Esophagus squamous epithelium (tissue), 5 donors: ENCODE results near the gene TTC17. TPM values are rescaled to one million over a fixed set of nuclear protein-coding genes. Genes with fewer than 3 reads are reported as not detected.

Experiments
- DNase-seq: peaks from one replicate; lab custom pipeline; 2025; lab: John Stamatoyannopoulos, UW
- H3K27ac ChIP-seq, 4 donors: fragments of 200-600 bp; sonication (generic); one replicate each; pipeline ENCODE4 v1.5.1; 2016 to 2019; ENCODE audit warnings: mild to moderate bottlenecking in 1 of 4
- H3K27me3 ChIP-seq, 4 donors: fragments of 200-600 bp; sonication (generic); 1 replicate in 3 of 4; 2 replicates in 1 of 4; pipeline versions ENCODE4 v1.5.1 to v1.6.0; 2017 to 2021; ENCODE audit warnings: antibody characterized with exemption in 1 of 4
- H3K36me3 ChIP-seq, 3 donors: fragments of 200-600 bp; sonication (generic); one replicate each; pipeline ENCODE4 v1.5.1; 2016 to 2019
- H3K4me1 ChIP-seq, 3 donors: fragments of 200-600 bp; sonication (generic); one replicate each; pipeline ENCODE4 v1.5.1; 2017 to 2019
- H3K4me3 ChIP-seq, 4 donors: fragments of 200-600 bp; sonication (generic); 1 replicate in 3 of 4; 2 replicates in 1 of 4; pipeline ENCODE4 v1.5.1; 2016 to 2019; ENCODE audit warnings: mild to moderate bottlenecking in 2 of 4, moderate library complexity in 1 of 4
- H3K9me3 ChIP-seq, 3 donors: fragments of 200-600 bp; sonication (generic); one replicate each; pipeline ENCODE4 v1.5.1; 2016 to 2019
- POLR2A ChIP-seq, 4 donors: fragments of 450-650 bp; IDR thresholded peaks; one replicate each; pipeline ENCODE4 v1.6.1; 2017; ENCODE audit warnings: antibody characterized with exemption in 4 of 4, mild to moderate bottlenecking in 4 of 4, moderate library complexity in 3 of 4
- WGBS, 2 donors: methylation state at CpG; one replicate each; pipeline ENCODE4 v1.1.5; 2018; 5-methylcytosine and 5-hydroxymethylcytosine counted together
- intact Hi-C: fragments of 100-400 bp; cut with DNase I; formaldehyde crosslinking; loops from one replicate; pipeline ENCODE4 v1.15.0; 2022
- total RNA-seq, 4 donors: library from RNA; depleted of rRNA; stranded (reverse); fragments of >200 nt; gene quantifications; one replicate each; pipeline ENCODE4 v1.1.0, GENCODE V29; 2016
- TF ChIP-seq, protein P1 (sequence below), 6 experiments: fragments of 450-650 bp in 4 of 6; fragments of 200-600 bp in 2 of 6; sonication (generic) in 2 of 6; IDR thresholded peaks; one replicate each; pipeline ENCODE4 v1.5.1; 2016 to 2019; ENCODE audit warnings: antibody characterized with exemption in 6 of 6, mild to moderate bottlenecking in 4 of 6, moderate library complexity in 4 of 6
- donor health status: DM: yes; HTN: yes; CAD: no.

TTC17 gene
- total RNA-seq, 4 donors from 2014 or later: 37.5 to 106 (median 55.9) TPM

DNA sequence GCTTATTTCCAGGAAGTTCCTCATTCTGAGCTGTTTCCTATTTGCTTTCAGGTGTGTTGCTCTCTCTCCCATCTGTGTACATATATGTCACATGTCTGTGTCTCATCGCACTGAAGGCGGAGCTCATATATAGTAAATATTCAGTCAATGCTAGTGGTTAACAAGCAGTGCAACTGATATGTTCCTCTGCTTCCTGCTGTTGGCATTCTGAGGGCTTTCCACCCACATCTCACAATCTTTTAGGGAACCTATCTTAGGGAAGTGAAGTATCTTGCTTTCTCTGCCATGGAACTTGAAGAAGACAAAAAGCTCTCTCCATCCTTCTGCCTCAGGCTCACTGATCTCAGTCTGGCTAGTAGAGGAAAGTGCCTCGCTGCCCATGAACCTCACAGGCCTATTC lies 139.8 kb downstream of the TTC17 start:
- Histone ChIP-seq H3K27me3 (no peaks in the 10 kb centered on the region), H3K27ac (no peak overlapping the region), H3K4me1 (no peaks in the 10 kb centered on the region), H3K9me3 (no peaks in the 10 kb centered on the region), H3K36me3 (peaks cover 0 to 24% (median 0%) of the 10 kb centered on the region in 3 donors), H3K4me3 (no peak overlapping the region)
- intact Hi-C loops: no loop called here
- TF ChIP-seq POLR2A (IDR thresholded peaks at IDR 0.05): no peak
- TF ChIP-seq, protein P1, sequence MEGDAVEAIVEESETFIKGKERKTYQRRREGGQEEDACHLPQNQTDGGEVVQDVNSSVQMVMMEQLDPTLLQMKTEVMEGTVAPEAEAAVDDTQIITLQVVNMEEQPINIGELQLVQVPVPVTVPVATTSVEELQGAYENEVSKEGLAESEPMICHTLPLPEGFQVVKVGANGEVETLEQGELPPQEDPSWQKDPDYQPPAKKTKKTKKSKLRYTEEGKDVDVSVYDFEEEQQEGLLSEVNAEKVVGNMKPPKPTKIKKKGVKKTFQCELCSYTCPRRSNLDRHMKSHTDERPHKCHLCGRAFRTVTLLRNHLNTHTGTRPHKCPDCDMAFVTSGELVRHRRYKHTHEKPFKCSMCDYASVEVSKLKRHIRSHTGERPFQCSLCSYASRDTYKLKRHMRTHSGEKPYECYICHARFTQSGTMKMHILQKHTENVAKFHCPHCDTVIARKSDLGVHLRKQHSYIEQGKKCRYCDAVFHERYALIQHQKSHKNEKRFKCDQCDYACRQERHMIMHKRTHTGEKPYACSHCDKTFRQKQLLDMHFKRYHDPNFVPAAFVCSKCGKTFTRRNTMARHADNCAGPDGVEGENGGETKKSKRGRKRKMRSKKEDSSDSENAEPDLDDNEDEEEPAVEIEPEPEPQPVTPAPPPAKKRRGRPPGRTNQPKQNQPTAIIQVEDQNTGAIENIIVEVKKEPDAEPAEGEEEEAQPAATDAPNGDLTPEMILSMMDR (IDR thresholded peaks at IDR 0.05): no peak
- DNase-seq: no peak
- WGBS, 2 donors: 75 to 84% methylated on average over 3 of the region's 3 CpGs

DNA sequence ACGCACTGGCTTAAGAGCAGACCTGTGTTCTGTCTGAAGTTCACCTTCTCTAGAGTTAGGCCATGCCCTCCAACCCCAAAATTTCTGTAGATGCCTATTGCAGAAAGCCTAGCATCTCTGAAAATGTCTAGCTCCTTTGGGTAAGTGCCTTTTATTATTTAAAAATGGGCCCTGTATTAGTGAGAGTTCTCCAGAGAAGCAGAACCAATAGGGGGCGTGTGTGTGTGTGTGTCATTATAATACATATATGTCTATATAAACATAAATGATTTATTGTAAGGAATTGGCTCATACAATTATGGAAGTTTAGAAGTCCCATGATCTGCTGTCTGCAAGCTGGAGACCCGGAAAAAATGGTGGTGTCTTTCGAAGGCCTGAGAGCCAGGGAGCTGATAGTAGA lies 144.7 kb downstream of the TTC17 start:
- no peaks in the 10 kb centered on the region for H3K36me3 ChIP-seq
- H3K4me1 ChIP-seq: no peaks in the 10 kb centered on the region
- no peak overlapping the region for H3K27ac ChIP-seq
- H3K4me3 ChIP-seq: no peak overlapping the region
- DNase-seq: no peak
- H3K27me3 ChIP-seq: no peaks in the 10 kb centered on the region
- no peak for TF ChIP-seq POLR2A (IDR thresholded peaks at IDR 0.05)
- TF ChIP-seq, protein P1 (IDR thresholded peaks at IDR 0.05): no peak
- no peaks in the 10 kb centered on the region for H3K9me3 ChIP-seq
- intact Hi-C loops: no loop called here
- whole genome bisulfite sequencing, 2 donors: 61 to 71% methylated on average over 4 of the region's 4 CpGs

DNA sequence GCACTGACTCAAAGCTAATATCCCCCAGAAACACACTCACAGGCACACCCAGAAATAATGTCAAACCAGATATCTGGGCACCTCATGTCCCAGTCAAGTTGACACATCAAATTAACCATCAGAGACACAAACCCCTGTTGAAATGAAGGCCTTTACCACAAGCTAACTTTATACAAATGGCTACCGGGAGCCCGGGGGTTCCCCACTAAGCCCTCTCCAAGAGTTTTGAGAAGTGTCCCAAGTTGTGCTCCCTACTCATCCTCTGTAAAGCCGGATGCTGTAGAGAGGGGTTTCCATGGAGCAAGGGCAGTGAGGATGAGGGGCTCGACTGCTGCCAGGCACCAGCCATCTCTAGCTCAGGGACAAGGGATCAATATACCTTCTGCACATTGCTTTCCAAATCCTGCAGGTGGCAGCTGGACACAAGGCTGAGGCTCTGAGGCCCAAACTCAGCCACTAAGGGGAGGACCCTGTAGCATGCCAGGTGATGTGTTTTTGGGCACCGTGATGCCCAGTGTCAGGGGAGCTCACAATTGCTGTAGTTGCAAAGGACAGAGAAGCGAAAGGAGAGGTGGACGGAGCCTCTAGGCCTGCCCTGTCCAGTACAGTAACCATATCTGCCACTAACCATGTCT lies 145.7 kb downstream of the TTC17 start:
- 70 to 75% methylated on average over 3 to 7 of the region's 7 CpGs for WGBS, 2 donors
- H3K9me3 ChIP-seq: no peaks in the 10 kb centered on the region
- no peak overlapping the region for H3K4me3 ChIP-seq
- no peaks in the 10 kb centered on the region for H3K4me1 ChIP-seq
- TF ChIP-seq, protein P1 (IDR thresholded peaks at IDR 0.05): no peak
- no peak for TF ChIP-seq POLR2A (IDR thresholded peaks at IDR 0.05)
- H3K27me3 ChIP-seq: no peaks in the 10 kb centered on the region
- H3K27ac ChIP-seq: no peak overlapping the region
- intact Hi-C loops: no loop called here
- DNase-seq: no peak
- H3K36me3 ChIP-seq: no peaks in the 10 kb centered on the region

DNA sequence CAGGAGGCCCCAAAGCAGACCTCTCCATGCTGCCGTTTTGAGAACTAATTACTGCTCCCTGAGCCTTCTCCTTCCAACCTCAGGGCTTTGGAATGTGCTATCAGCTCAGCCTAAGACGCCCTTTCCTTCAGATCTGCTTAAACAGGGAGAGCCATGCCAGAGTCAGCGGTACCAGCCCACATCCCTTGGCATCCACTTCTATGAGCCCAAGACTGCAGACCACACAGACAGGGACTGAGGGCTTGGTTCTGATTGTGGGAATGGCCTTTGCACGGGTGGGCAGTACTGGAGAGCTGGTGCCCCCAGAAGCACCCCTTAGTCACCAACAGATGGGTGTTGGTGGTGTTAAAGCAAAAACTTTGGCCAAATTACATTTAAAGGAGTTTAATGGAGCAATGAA lies 146.5 kb downstream of the TTC17 start:
- no peaks in the 10 kb centered on the region for H3K36me3 ChIP-seq
- no peaks in the 10 kb centered on the region for H3K27me3 ChIP-seq
- H3K4me3 ChIP-seq: no peak overlapping the region
- TF ChIP-seq POLR2A (IDR thresholded peaks at IDR 0.05): no peak
- TF ChIP-seq, protein P1 (IDR thresholded peaks at IDR 0.05): no peak
- DNase-seq: no peak
- no peaks in the 10 kb centered on the region for H3K4me1 ChIP-seq
- intact Hi-C loops: no loop called here
- WGBS, 2 donors: 73 to 76% methylated on average over 3 of the region's 4 CpGs
- H3K9me3 ChIP-seq: no peaks in the 10 kb centered on the region
- H3K27ac ChIP-seq: no peak overlapping the region

DNA sequence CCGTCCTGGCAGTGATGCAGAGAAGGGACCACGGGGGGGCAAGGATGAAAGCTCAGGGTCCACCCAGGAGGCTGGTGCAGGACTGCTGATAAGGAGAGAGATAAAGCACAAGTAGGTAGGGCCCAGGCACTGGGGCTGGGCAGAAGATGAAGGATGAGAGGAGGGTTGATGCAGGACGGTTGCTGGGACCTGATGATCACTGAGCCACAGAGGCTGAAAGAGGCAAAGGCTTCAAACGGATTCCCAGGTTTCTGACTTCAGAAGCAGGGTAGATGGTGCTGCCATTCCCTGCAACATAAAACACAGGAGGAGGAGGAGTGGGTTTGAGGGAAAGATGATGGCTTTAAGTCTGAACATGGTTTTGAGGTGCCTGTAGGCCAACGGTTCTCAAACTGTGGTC lies 148.5 kb downstream of the TTC17 start:
- Histone ChIP-seq H3K9me3 (no peaks in the 10 kb centered on the region), H3K4me3 (no peak overlapping the region), H3K4me1 (no peaks in the 10 kb centered on the region), H3K36me3 (no peaks in the 10 kb centered on the region), H3K27me3 (no peaks in the 10 kb centered on the region), H3K27ac (no peak overlapping the region)
- intact Hi-C loops: no loop called here
- DNase-seq: no peak
- TF ChIP-seq, protein P1 (IDR thresholded peaks at IDR 0.05): no peak
- TF ChIP-seq POLR2A (IDR thresholded peaks at IDR 0.05): no peak
- WGBS, 2 donors: 65 to 68% methylated on average over 5 of the region's 5 CpGs
